Left kidney (tissue), 2 donors: ENCODE measurements around the gene FMN2. TPM values are rescaled to one million over a fixed set of nuclear protein-coding genes. Genes with fewer than 3 reads are reported as not detected.

Experiments
- DNase-seq: peaks from one replicate; pipeline ENCODE4 v3.0.0-alpha.2; 2013
- polyA plus RNA-seq: library from polyadenylated mRNA; unstranded; fragments of 120-200 nt; gene quantifications from one replicate; pipeline ENCODE4 v1.2.1, GENCODE V29; 2013; ENCODE audit not compliant: insufficient read length

The FMN2 gene
- polyA plus RNA-seq, 1 donor, result 6.9 TPM

- DNase-seq, result no peak
Measured at GRCh38 chr1:240496941-240497340, 405.3 kb downstream of the FMN2 start.

GRCh38 chr1:240497908-240498307 is 406.2 kb downstream of the FMN2 start:
- DNase-seq, result no peak

- no peak for DNase-seq
Measured at GRCh38 chr1:240498335-240498734, 406.7 kb downstream of the FMN2 start.

- DNase-seq, result no peak
Measured at GRCh38 chr1:240499012-240499411, 407.3 kb downstream of the FMN2 start.

GRCh38 chr1:240500647-240501046 is 409.0 kb downstream of the FMN2 start:
- DNase-seq, result no peak

- DNase-seq, result no peak
Measured at GRCh38 chr1:240501115-240501514, 409.4 kb downstream of the FMN2 start.

GRCh38 chr1:240503036-240503435 is 411.4 kb downstream of the FMN2 start:
- DNase-seq, result no peak

- DNase-seq, result no peak
Measured at GRCh38 chr1:240503558-240503957, 411.9 kb downstream of the FMN2 start.

GRCh38 chr1:240506176-240506575 is 414.5 kb downstream of the FMN2 start:
- DNase-seq, result no peak

- DNase-seq, result no peak
Measured at GRCh38 chr1:240508201-240508600, 416.5 kb downstream of the FMN2 start.

- DNase-seq, result no peak
Measured at GRCh38 chr1:240508950-240509349, 417.3 kb downstream of the FMN2 start.

GRCh38 chr1:240511789-240512188 is 420.1 kb downstream of the FMN2 start:
- DNase-seq, result no peak

- no peak for DNase-seq
Measured at GRCh38 chr1:240515505-240515904, 423.8 kb downstream of the FMN2 start.

- DNase-seq, result no peak
Measured at GRCh38 chr1:240516069-240516468, 424.4 kb downstream of the FMN2 start.

GRCh38 chr1:240517891-240518290 is 426.2 kb downstream of the FMN2 start:
- no peak for DNase-seq

- DNase-seq, result no peak
Measured at GRCh38 chr1:240522122-240522822, 430.6 kb downstream of the FMN2 start.

GRCh38 chr1:240524356-240525069 is 432.8 kb downstream of the FMN2 start:
- no peak for DNase-seq
